ENCODE data around the gene NHLH2. TPM values are rescaled to one million over a fixed set of nuclear protein-coding genes. Genes with fewer than 3 reads are reported as not detected.

Gene NHLH2
- total RNA-seq, 4 donors from 2014 or later: 1.1 to 1.8 (median 1.6) TPM

- TF ChIP-seq POLR2A (IDR thresholded peaks at IDR 0.05): no peak
- no peak for TF ChIP-seq EP300 (IDR thresholded peaks at IDR 0.05)
- TF ChIP-seq, protein P1, sequence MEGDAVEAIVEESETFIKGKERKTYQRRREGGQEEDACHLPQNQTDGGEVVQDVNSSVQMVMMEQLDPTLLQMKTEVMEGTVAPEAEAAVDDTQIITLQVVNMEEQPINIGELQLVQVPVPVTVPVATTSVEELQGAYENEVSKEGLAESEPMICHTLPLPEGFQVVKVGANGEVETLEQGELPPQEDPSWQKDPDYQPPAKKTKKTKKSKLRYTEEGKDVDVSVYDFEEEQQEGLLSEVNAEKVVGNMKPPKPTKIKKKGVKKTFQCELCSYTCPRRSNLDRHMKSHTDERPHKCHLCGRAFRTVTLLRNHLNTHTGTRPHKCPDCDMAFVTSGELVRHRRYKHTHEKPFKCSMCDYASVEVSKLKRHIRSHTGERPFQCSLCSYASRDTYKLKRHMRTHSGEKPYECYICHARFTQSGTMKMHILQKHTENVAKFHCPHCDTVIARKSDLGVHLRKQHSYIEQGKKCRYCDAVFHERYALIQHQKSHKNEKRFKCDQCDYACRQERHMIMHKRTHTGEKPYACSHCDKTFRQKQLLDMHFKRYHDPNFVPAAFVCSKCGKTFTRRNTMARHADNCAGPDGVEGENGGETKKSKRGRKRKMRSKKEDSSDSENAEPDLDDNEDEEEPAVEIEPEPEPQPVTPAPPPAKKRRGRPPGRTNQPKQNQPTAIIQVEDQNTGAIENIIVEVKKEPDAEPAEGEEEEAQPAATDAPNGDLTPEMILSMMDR (IDR thresholded peaks at IDR 0.05): no peak
- TF ChIP-seq POLR2AphosphoS5 (IDR thresholded peaks at IDR 0.05): no peak
- Histone ChIP-seq H3K4me1 (peaks cover 23% of the 10 kb centered on the region), H3K9me3 (no peaks in the 10 kb centered on the region), H3K36me3 (no peaks in the 10 kb centered on the region), H3K27me3 (no peaks in the 10 kb centered on the region), H3K4me3 (no peak overlapping the region), H3K27ac (no peak overlapping the region)
- no peak for DNase-seq (ENCODE audit: low spot score in 2 of 2)
- 96% methylated on average over 1 of the region's 1 CpG for WGBS
Observed at GRCh38 chr1:115813727-115814126, 27.2 kb downstream of the NHLH2 start.

DNA sequence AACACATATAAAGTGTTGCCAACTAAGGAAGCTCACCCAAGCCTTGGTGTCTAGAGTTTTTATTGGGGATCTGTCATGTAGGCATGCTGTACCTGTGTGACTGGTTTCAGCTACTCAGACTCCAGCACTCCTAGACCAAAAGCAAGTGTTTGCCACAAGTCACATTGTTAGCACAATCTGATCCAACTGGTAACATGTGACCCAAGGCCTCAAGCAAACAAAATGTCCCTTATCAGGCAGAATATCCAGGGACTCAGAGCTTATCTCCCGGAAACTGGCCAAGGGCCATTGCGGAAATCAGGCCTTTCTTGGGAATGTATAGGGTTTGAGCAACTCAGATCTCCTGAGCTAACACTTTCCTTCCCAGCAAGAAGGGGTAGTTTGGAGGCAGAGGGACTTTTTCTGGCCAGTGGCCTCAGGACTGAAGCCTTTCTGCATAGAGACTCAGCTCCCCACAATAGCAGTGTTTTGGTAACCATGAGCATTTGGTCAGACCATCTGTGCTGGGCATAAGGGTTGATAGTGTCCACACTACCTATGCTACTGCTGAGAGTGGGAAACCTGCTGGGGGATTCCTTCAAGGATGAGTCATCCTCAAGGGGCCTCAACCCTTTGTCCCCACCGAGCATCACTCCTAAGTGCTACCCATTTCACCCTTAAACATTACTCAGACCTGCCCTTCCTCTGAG, 29.6 kb downstream of the NHLH2 start:
- TF ChIP-seq POLR2A (IDR thresholded peaks at IDR 0.05) (no peak), POLR2AphosphoS5 (IDR thresholded peaks at IDR 0.05) (no peak), EP300 (IDR thresholded peaks at IDR 0.05) (no peak)
- TF ChIP-seq, protein P1 (IDR thresholded peaks at IDR 0.05): no peak
- Histone ChIP-seq H3K4me3 (no peak overlapping the region), H3K27me3 (no peaks in the 10 kb centered on the region), H3K4me1 (peaks cover 23% of the 10 kb centered on the region), H3K9me3 (no peaks in the 10 kb centered on the region), H3K36me3 (no peaks in the 10 kb centered on the region), H3K27ac (no peak overlapping the region)
- DNase-seq (ENCODE audit: low spot score in 2 of 2): no peak
- WGBS: 65% methylated on average over 3 of the region's 3 CpGs

GRCh38 chr1:115810609-115811008, 30.3 kb downstream of the NHLH2 start:
- WGBS: 91% methylated on average over 2 of the region's 2 CpGs
- H3K27ac ChIP-seq: no peak overlapping the region
- H3K9me3 ChIP-seq: no peaks in the 10 kb centered on the region
- H3K27me3 ChIP-seq: no peaks in the 10 kb centered on the region
- DNase-seq (ENCODE audit: low spot score in 2 of 2): no peak
- no peaks in the 10 kb centered on the region for H3K36me3 ChIP-seq
- TF ChIP-seq POLR2A (IDR thresholded peaks at IDR 0.05) (no peak), EP300 (IDR thresholded peaks at IDR 0.05) (no peak), POLR2AphosphoS5 (IDR thresholded peaks at IDR 0.05) (no peak)
- TF ChIP-seq, protein P1 (IDR thresholded peaks at IDR 0.05): no peak
- H3K4me3 ChIP-seq: no peak overlapping the region
- peaks cover 19% of the 10 kb centered on the region for H3K4me1 ChIP-seq

- no peak overlapping the region for H3K27ac ChIP-seq
- 45% methylated on average over 2 of the region's 2 CpGs for WGBS
- H3K4me3 ChIP-seq: no peak overlapping the region
- H3K9me3 ChIP-seq: no peaks in the 10 kb centered on the region
- no peaks in the 10 kb centered on the region for H3K36me3 ChIP-seq
- peaks cover 11% of the 10 kb centered on the region for H3K4me1 ChIP-seq
- no peak for TF ChIP-seq POLR2A (IDR thresholded peaks at IDR 0.05)
- TF ChIP-seq, protein P1 (IDR thresholded peaks at IDR 0.05): no peak
- TF ChIP-seq POLR2AphosphoS5 (IDR thresholded peaks at IDR 0.05): no peak
- no peak for TF ChIP-seq EP300 (IDR thresholded peaks at IDR 0.05)
- DNase-seq (ENCODE audit: low spot score in 2 of 2): no peak
- H3K27me3 ChIP-seq: no peaks in the 10 kb centered on the region
Observed at GRCh38 chr1:115809847-115810246, 31.1 kb downstream of the NHLH2 start.

DNA sequence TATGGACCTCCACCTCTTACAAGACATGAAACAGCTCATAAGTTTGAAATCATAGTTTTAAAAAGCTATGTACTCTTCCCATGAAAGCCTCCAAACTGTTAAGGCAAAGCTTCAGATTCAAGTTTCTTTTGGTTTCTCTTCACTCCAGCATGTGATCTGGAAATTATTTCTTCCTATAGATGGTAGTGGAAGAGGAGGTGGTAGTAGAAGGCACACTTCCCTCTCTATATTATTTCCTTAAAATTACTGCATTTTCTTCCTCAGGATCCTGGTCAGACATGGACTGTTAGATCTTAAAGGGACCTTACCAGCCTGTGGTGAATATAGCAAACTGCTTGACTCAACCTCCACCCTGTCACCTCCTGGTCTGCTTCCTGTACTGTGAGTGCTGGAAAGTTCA, 31.9 kb downstream of the NHLH2 start:
- H3K27ac ChIP-seq: no peak overlapping the region
- peaks cover 7% of the 10 kb centered on the region for H3K4me1 ChIP-seq
- no peak for DNase-seq (ENCODE audit: low spot score in 2 of 2)
- no peaks in the 10 kb centered on the region for H3K36me3 ChIP-seq
- H3K4me3 ChIP-seq: no peak overlapping the region
- no peaks in the 10 kb centered on the region for H3K27me3 ChIP-seq
- no peaks in the 10 kb centered on the region for H3K9me3 ChIP-seq
- TF ChIP-seq EP300 (IDR thresholded peaks at IDR 0.05) (no peak), POLR2AphosphoS5 (IDR thresholded peaks at IDR 0.05) (no peak), POLR2A (IDR thresholded peaks at IDR 0.05) (no peak)
- TF ChIP-seq, protein P1 (IDR thresholded peaks at IDR 0.05): no peak
